CD4-positive, alpha-beta T cell treated with Interleukin-6 at 100 ng/mL for 8 hours (primary cell): ENCODE data around the gene DMD.

Experiments used
- DNase-seq: peaks from one replicate; pipeline ENCODE4 v3.0.0-alpha.2; 2020; ENCODE audit warnings: mixed read lengths, low spot score

Gene DMD

GRCh38 chrX:31227250-31227649 lies 1984.1 kb downstream of the DMD start:
- DNase-seq: no peak

- no peak for DNase-seq
These were observed 1985.5 kb downstream of the DMD start for GRCh38 chrX:31225819-31226218.

- no peak for DNase-seq
These were observed 1986.9 kb downstream of the DMD start for GRCh38 chrX:31224381-31225012.

- DNase-seq: no peak
These were observed 1987.5 kb downstream of the DMD start for GRCh38 chrX:31223817-31224216.

GRCh38 chrX:31222946-31223345 lies 1988.4 kb downstream of the DMD start:
- no peak for DNase-seq

- no peak for DNase-seq
These were observed 1992.2 kb downstream of the DMD start for GRCh38 chrX:31219174-31219573.

- no peak for DNase-seq
These were observed 1994.3 kb downstream of the DMD start for GRCh38 chrX:31217084-31217483.

GRCh38 chrX:31215277-31215815 lies 1996.0 kb downstream of the DMD start:
- DNase-seq: no peak

- DNase-seq: no peak
These were observed 1997.4 kb downstream of the DMD start for GRCh38 chrX:31213941-31214340.

GRCh38 chrX:31212856-31213748 lies 1998.2 kb downstream of the DMD start:
- DNase-seq: no peak

GRCh38 chrX:31209005-31209628 lies 2002.2 kb downstream of the DMD start:
- DNase-seq: no peak

- DNase-seq: no peak
These were observed 2009.8 kb downstream of the DMD start for GRCh38 chrX:31201503-31201902.

GRCh38 chrX:31200430-31200829 lies 2010.9 kb downstream of the DMD start:
- no peak for DNase-seq

- DNase-seq: no peak
These were observed 2011.6 kb downstream of the DMD start for GRCh38 chrX:31199840-31200114.

GRCh38 chrX:31199056-31199839 lies 2012.1 kb downstream of the DMD start:
- no peak for DNase-seq

- no peak for DNase-seq
These were observed 2021.0 kb downstream of the DMD start for GRCh38 chrX:31190221-31190975.

- no peak for DNase-seq
These were observed 2024.5 kb downstream of the DMD start for GRCh38 chrX:31186693-31187338.

GRCh38 chrX:31185884-31186283 lies 2025.5 kb downstream of the DMD start:
- no peak for DNase-seq

GRCh38 chrX:31181377-31182000 lies 2029.9 kb downstream of the DMD start:
- DNase-seq: no peak

GRCh38 chrX:31179203-31179602 lies 2032.1 kb downstream of the DMD start:
- no peak for DNase-seq

- no peak for DNase-seq
These were observed 2032.6 kb downstream of the DMD start for GRCh38 chrX:31178769-31179125.
